ENCODE measurements around the gene CYP4F3.
"Not testable (repeated sequence)": the region's sequence is repeated elsewhere in the genome, so short reads cannot be mapped to it uniquely, and the experiment has no call there.

The CYP4F3 gene

DNA sequence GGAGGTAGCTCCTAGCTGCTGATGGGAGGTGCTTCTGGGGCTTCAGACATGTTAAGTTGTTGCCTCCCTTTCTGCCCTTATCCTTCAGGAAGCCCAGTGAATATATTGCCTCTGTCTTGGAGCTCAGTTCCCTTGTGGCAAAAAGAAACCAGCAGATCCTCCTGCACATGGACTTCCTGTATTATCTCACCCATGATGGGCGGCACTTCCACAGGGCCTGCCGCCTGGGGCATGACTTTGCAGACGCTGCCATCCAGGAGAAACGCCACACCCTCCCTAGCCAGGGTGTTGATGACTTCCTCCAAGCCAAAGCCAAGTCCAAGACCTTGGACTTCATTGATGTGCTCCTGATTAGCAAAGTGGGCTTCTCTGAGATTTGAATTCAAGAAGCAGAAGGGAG is 26.2 kb downstream of the CYP4F3 start:
- no peak for DNase-seq (ENCODE audit: low read depth)

DNA sequence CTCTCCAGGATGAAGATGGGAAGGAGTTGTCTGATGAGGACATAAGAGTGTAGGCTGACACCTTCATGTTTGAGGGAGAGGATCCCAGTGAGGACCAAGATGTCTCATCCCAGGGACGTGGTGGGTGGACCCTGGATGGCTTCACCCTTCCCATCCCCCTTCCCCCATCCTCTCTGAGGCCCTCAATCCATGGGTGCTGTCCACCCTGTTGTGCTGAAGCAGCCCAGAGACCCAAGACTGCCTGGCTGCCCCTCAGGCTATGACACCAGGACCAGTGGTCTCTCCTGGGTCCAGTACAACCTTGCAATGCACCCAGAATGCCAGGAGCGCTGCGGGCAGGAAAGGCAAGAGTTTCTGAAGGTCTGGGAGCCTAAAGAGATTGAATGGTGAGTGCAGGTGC is 28.7 kb downstream of the CYP4F3 start:
- no peak for DNase-seq (ENCODE audit: low read depth)

DNA sequence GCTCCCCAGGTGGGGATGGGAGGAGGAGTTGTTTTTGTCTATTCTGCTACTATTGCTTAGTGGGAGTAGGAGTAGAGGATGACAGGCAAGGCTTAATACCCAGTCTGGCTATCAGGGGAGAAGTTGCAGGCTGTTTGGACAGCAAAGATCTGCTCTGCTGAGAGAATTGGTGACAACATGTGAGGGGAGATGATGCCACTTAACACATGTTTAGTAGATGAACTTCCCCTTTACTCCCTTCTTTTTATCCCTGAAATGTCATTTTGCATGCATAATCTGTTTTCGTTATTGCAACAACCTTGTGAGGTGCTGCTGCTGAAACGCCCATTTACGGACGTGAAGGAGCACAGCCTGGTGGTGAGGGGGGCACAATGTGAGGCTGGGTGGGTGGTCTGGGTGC is 29.2 kb downstream of the CYP4F3 start:
- DNase-seq (ENCODE audit: low read depth) = no peak

DNA sequence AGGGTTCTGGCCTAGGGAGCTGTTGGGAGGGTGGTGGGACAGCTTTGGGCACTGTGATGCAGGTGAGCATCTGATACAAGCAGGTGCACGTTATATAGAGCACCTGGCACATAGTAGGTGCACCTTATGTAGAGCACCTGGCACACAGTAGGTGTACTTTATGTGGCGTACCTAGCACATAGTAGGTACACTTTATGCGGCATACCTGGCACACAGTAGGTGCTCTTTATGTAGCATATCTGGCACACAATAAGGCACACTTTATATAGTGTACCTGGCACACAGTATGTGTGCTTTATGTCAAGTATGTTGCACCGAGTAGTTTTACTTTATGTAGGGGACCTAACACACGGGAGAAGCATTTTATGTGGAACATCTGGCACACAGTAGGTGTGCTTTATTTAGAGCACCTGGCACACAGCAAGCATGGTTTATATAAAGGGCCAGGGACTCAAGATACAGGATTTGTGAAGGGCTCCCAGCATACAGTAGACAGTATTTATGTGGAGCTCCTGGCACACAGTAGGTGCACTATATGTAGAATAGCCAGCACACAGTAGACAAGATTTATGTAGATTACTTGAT is 30.6 kb downstream of the CYP4F3 start:
- DNase-seq (ENCODE audit: low read depth) = no peak

DNA sequence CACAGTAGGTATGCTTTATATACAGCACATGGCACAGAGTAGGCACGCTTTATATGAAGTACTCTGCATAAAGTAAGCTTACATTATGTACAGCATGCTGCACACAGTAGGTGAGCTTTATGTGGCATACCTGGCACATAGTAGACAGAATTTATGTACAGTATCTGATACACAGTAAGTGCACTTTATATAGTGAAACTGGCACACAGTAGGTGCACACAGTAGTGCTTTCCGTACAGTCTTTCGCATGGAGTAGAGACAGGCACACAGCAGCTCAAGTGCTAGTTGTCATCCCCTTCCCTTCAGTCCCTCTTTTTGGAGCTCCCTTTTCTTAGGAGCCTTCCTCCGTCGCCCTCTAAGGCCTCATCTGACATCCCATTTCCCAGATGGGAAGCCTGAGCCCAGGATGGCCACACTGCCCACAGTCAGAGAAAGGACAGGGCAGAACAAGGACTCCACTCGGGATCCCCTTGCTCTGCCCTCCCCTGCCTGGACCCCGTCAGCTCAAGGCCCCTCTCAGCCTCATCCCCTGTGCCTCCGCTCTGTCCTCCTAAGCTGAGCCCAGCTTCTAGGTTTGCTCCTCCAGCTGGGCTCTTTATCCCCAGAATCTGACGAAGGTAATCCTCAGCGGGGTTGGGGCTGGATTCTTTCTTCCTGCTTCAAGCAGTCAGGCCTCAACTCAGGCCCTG is 31.3 kb downstream of the CYP4F3 start:
- no peak for DNase-seq (ENCODE audit: low read depth)

DNA sequence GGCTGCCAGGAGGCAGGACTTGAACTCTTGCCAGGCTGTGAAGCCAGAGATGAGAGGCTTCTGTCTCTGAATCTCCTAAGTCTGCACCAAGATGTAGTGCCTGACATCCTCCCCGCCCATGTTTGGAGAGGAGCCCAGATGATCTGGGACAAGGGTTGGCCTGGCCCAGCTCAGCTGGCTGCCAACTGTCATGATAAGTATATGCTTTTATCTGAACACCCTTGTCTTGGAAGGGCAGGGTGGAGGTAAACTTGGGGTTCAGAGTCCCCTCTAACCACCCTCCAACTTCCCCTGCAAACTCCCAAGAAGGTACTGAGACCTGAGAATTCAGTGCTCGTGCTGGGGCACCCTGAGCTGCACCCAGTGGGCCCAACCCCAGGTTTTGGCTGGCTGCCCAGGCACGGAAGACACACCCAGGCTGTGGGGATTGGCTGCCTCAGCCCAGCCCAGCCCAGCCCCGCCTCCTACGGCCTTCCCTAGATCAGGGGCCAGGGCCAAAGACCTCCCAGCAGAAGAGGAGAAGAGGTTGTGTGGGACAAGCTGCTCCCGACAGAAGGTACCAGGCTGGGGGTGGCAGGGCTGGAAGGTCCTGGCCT is 32.0 kb downstream of the CYP4F3 start, which contains the start of gene CYP4F12:
Gene CYP4F12 (plus strand): TSS at position 508 of the 596 bp plus-strand sequence. CDS start 443 bp downstream, outside the sequence.
- no peak for DNase-seq (ENCODE audit: low read depth)

DNA sequence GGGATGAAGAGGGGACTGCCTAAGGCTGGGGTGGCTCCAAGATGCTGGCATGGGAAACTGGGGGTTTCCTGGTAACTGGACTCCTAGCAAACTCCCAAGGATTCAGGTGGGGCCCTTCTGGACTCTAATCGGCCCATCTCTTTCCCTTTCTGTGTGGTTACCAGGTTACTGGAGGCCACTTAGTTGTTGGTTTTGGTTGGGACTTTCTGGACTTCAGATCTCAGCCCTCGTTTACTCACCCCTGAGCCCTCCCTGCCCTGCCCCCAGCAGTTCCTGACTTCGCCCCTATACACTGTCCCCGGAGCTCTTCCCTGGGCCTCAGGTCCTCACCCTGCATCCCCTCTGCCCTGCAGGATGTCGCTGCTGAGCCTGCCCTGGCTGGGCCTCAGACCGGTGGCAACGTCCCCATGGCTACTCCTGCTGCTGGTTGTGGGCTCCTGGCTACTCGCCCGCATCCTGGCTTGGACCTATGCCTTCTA is 32.5 kb downstream of the CYP4F3 start:
- DNase-seq (ENCODE audit: low read depth) = no peak

DNA sequence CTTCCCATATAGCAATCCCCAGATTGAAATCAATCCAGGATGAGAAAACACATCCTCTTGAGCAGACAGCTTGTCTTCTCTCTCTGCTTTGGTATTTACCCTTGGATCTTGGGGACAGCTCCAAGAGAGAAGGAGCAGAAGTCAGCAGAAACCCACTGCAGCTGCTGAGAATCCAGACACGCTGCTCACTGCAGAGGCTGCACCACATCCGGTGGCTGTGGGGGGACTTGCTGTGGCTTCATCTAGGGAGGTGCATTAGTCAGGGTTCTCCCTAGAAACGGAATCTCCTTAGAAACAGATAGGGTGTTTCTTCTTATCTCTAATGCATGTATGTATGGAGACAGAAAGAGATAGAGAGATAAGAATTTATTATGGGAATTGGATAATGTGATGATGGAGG is 34.9 kb downstream of the CYP4F3 start:
- no peak for DNase-seq (ENCODE audit: low read depth)

DNA sequence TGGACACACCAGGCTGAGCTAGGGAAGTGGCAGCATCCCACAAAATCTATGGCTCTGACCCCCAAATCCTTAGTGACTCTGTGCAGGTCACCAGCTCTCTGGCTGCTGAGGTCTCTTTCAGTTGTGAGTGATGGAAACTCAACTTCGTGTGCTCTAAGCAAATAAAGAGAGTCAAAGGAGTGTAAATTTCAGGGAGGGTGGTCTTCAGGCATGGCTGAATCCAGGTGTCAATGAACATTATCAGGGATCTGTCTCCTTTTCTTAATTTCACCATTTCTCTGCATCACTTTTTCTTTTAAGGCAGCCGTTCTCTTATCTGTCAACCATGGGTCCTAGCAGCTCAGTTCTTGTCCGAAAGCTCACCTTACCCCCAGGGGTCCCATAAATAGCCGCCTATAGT is 38.4 kb downstream of the CYP4F3 start:
- no peak for DNase-seq (ENCODE audit: low read depth)

DNA sequence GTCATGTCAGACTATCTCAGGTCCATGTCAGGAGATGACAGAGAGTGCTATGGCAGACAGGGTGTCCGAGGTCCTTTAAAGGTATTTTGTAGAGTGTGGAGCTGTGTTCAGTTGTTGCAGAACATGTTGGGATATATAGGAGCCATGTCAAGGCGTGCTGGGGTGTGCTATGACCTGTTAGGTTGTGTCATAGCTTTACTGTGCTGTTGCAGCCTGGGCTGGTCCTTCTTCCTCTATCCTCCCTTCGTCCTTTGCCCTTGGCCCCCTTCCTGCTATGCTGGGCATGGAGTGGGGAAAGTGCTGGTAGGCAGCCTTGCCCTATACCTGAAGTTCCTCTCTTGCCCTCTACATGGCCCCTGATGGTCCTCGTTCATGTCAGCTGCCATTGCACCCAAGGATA is 39.2 kb downstream of the CYP4F3 start:
- not testable (repeated sequence) for DNase-seq (ENCODE audit: low read depth)

DNA sequence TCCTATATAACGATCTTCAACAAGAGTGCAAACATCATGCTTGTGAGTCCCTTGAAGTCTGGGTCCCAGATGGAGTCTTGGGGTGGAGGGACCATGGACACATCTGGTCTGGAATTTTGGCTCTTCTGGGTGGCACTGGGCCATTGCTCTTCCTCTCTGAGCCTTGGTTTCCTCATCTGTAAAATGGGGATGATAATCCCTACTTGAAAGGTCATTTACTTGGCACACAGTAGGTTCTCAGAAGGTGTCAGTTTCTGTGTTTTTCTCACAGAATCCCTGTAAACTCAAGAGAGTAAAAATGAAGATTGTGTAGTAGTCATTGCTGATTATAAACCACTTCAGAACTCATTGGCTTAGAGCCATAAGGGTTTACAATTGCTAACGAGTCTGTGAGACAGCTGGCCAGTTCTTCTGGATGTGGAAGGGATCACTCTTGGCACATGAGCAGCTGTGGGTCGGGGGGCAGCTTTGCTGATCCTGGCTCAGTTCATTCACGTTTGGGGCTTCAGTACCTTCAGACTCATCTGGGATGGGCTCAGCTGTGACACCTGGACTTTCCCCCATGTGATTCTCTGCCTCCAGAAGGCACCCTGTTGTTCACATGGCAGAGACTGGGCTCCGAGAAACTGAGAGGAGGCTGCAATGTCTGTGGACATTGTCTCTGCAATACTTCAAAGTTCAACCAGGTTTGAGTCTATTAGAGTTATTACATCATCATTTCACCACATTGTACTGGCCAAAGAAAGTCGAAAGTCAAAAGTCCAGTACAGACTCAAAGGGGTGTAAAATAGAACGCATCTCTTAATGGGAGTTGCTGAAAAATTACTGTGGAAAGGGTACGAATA is 40.0 kb downstream of the CYP4F3 start:
- DNase-seq (ENCODE audit: low read depth) = no peak

DNA sequence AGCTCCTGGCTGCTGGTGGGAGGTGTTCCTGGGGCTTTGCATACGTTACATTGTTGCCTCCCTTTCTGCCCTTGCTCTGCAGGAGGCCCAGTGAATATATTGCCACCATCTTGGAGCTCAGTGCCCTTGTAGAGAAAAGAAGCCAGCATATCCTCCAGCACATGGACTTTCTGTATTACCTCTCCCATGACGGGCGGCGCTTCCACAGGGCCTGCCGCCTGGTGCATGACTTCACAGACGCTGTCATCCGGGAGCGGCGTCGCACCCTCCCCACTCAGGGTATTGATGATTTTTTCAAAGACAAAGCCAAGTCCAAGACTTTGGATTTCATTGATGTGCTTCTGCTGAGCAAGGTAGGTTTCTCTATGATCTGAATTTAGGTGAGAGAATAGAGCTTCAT is 42.7 kb downstream of the CYP4F3 start:
- DNase-seq (ENCODE audit: low read depth) = no peak

DNA sequence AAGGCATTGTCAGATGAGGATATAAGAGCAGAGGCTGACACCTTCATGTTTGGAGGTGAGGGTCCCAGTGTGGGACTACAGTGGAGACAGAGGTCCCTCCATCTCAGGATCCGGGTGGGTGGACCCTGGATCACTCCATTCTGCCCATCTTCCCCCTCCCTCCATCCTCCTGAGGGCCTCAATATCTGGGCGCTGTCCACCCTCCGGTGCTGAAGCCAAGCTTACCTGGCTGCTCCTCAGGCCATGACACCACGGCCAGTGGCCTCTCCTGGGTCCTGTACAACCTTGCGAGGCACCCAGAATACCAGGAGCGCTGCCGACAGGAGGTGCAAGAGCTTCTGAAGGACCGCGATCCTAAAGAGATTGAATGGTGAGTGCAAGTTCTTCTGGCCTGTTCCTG is 44.1 kb downstream of the CYP4F3 start:
- no peak for DNase-seq (ENCODE audit: low read depth)

DNA sequence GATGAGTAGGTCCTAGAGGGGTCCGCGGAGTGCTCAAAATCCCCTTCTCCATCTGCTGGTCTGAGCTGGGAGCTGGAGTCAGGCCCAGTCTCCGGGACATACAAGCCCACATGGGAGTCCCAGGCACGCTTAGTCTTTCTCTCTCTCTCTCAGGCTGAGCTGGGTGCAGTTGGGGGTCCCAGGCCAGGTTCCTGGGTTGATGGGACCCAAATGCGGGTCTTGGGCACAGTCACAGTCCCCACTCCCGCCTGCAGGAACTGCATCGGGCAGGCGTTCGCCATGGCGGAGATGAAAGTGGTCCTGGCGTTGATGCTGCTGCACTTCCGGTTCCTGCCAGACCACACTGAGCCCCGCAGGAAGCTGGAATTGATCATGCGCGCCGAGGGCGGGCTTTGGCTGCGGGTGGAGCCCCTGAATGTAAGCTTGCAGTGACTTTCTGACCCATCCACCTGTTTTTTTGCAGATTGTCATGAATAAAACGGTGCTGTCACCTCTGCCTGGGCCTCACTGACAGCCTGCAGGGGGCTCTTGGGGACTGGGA is 56.0 kb downstream of the CYP4F3 start:
- DNase-seq (ENCODE audit: low read depth) = no peak

DNA sequence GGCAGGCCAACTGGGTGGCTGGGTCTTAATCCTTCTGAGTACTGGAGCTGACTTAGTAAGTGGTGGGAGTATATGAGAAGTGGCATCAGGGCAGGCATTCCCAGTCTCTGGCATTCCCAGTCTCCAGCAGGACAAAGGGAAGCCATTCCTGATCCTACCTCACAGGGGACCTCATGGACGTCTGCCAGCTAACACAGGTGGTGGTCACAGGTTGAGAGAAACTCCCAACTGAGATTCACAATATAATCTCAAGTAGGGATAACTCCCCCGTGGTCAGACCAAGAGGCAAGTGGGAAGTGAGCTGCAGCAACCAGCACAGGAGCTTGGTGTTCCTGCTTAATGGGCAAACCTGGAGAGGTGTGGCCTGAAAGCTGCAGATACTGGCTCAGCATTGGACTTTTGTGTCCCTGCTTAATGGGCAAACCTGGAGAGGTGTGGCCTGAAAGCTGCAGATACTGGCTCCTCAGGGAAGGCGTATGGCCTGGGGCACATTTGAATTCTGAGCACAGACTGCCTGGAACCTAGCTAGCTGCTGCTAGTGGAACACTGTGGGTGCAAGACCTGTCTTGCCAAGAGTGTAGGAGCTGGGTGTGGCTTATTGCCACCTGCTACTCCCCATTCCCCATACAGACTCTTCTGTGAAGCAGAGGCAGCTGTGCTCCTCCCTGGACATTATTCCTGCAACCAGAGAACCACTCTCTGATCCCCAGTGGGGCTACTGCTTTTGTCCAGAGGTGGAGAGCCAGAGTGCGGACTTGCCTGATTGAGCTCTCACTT is 61.2 kb downstream of the CYP4F3 start:
- DNase-seq (ENCODE audit: low read depth) = no peak

DNA sequence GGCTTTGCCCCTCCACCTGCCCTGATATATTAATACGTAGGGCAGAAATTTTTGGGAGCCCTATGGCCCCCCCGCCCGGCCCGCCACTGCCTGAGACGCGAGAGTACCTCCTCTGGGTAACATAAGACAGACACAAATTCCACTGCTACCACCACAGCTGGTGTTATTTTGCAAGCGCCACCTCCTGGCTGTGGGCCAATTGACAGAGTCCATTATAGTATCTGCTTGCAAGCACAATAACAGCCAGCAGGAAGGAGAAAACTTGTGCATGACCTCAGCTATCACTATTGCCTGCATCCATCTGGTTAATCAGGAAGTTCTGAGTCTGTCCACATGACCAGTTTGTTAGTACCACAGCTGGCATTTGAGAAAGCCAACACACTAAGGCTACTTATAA is 61.8 kb downstream of the CYP4F3 start:
- no peak for DNase-seq (ENCODE audit: low read depth)

All from stromal cell of bone marrow (primary cell).